GM21825 (cell line): Measurements from ENCODE around the gene FAM200B.
"Not testable (repeated sequence)": the region's sequence is repeated elsewhere in the genome, so short reads cannot be mapped to it uniquely, and the experiment has no call there.

Experiments
- ATAC-seq: cut with Tn5 transposase; IDR thresholded peaks from one replicate; pipeline ENCODE4 v1.9.1; 2021; ENCODE audit warnings: mild to moderate bottlenecking, moderate library complexity; ENCODE audit not compliant: unreplicated experiment

FAM200B gene

DNA sequence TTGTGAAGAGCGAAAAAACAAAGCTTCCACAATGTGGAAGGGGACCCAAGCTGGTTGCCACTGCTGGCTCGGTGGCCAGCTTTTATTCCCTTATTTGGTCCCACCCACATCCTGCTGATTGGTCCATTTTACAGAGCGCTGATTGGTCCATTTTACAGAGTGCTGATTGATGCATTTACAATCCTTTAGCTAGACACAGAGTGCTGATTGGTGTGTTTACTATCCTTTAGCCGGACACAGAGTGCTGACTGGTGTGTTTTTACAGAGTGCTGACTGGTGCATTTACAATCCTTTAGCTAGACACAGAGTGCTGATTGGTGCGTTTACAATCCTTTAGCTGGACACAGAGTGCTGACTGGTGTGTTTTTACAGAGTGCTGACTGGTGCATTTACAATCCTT lies 51.4 kb downstream of the FAM200B start:
- not testable (repeated sequence) for ATAC-seq

DNA sequence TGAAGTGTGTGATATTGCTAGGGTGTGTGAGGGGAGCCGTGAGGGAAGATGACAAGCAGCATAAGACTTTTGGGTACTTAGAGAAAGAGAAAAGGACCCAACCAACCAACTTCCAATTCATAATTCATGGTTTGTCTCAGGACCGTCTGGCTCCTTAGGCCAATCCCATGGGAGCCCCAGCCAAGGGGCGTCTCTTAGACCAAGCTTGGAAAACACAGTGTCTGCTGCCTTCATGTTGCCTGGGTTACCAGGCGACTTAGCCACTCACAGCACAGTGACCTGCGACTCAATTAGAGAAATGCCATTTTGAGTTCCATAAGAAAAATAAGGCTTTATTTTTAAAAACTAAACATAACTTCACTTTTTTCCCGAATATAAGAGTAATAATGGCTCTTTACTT lies 53.9 kb downstream of the FAM200B start:
- no peak for ATAC-seq

DNA sequence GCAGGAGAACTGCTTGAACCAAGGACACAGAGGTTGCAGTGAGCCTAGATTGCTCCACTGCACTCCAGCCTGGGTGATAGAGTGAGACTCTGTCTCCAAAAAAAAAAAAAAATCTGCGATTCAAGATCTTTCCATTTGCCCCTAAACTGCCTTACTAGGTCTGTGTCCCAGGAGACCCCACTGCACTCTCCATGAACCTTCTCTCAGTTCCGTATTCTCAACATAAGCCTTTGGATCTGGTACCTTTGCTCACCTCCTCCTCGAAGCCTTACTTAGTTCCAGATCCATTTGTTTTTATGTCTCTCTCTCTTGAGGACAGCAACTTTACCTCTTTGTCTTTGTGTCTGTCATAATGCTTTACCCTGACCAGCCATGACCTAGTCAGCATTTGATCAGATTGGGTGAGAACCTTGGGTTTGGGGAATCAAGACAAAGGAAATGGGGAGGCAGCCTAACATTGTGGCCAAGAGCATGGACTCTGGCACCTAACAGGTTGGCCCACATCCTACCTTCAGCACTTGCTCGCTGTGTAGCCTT lies 55.0 kb downstream of the FAM200B start:
- ATAC-seq, result no peak

DNA sequence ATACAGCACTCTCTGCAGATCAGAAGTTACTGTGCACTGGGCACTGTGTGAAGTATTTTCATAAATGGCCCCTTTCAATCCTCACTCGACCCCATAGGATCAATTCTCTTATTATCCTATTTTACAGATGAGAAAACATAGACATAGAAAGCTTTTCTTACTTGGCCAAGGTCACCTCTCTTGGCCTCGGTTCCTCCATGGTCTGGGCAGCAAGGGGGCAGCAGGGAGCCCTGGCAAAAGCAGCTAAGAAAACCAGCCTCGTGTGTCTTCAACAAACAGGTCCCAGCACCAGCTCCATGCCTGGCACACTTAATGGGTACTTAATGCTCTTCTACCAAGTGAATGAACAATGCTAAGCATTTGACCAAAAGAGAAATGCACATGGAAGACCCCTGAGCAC lies 55.6 kb downstream of the FAM200B start:
- no peak for ATAC-seq

DNA sequence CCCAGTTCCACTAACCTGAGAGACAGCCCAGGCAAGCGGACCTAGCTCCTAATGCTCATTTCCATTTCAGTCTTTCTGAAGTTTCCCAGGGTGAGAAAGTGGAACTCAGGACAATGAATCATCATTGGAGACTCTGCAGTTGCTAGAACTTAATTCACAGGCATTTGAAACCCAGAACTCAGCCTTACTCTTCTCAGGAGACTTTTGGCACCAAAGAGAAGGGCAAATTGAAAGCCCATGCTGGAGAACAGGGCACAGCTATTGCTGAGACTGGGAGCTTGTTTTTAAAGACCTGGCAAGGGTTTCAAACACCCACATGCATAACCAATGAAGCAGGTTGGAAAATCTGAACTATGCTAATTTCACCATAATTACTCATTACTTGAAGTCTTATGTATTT lies 57.2 kb downstream of the FAM200B start:
- no peak for ATAC-seq
